ENCODE results near the gene INTS4. TPM values are rescaled to one million over a fixed set of nuclear protein-coding genes. Genes with fewer than 3 reads are reported as not detected.
"Not testable (repeated sequence)": the region's sequence is repeated elsewhere in the genome, so short reads cannot be mapped to it uniquely, and the experiment has no call there.

The INTS4 gene
- total and polyA plus RNA-seq, 11 donors = 9.5 to 23.9 (median 15.1) TPM

GRCh38 chr11:77890100-77890614 lies 104.3 kb downstream of the INTS4 start:
- H3K27ac ChIP-seq; H3K4me3 ChIP-seq; intact Hi-C loops (cut with DNase I); H3K4me1 ChIP-seq; H3K27me3 ChIP-seq; DNase-seq; ATAC-seq; H3K9me3 ChIP-seq: not testable (repeated sequence)
- H3K36me3 ChIP-seq = peaks cover 0 to 69% (median 56%) of the 10 kb centered on the region in 9 donors

GRCh38 chr11:77889045-77889444 lies 105.4 kb downstream of the INTS4 start:
- WGBS, 4 donors = 90 to 98% (median 91%) methylated on average over 5 of the region's 5 CpGs
- intact Hi-C loops (cut with DNase I) = not testable (repeated sequence)
- peaks cover 0 to 71% (median 60%) of the 10 kb centered on the region in 9 donors for H3K36me3 ChIP-seq

DNA sequence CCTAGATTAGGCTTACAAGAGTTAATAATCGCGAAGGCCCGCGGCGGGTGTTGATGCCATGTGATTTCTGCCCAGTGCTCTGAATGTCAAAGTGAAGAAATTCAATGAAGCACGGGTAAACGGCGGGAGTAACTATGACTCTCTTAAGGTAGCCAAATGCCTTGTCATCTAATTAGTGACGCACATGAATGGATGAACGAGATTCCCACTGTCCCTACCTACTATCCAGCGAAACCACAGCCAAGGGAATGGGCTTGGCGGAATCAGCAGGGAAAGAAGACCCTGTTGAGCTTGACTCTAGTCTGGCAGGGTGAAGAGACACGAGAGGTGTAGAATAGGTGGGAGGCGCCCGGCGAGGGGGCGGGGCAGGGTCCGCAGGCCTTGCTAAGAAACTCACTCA lies 108.1 kb downstream of the INTS4 start:
- H3K27ac ChIP-seq = no peak overlapping the region
- intact Hi-C loops (cut with DNase I) = no loop called here
- H3K9me3 ChIP-seq = no peaks in the 10 kb centered on the region
- TF ChIP-seq POLR2A (IDR thresholded peaks at IDR 0.05) (no peak), CTCF (IDR thresholded peaks at IDR 0.05) (no peak)
- DNase-seq = no peak
- WGBS, 4 donors = 87 to 96% (median 93%) methylated on average over 18 of the region's 18 CpGs
- H3K4me1 ChIP-seq = peaks cover 0 to 4% (median 0%) of the 10 kb centered on the region in 12 donors
- H3K27me3 ChIP-seq = no peaks in the 10 kb centered on the region
- peaks cover 0 to 69% (median 61%) of the 10 kb centered on the region in 9 donors for H3K36me3 ChIP-seq
- no peak for ATAC-seq
- H3K4me3 ChIP-seq = no peak overlapping the region

More at GRCh38 chr11:77889045-77889444, 105.4 kb downstream of the INTS4 start:
- not testable (repeated sequence) for DNase-seq, H3K27ac ChIP-seq, H3K4me3 ChIP-seq, H3K9me3 ChIP-seq, H3K4me1 ChIP-seq, H3K27me3 ChIP-seq, ATAC-seq

DNA sequence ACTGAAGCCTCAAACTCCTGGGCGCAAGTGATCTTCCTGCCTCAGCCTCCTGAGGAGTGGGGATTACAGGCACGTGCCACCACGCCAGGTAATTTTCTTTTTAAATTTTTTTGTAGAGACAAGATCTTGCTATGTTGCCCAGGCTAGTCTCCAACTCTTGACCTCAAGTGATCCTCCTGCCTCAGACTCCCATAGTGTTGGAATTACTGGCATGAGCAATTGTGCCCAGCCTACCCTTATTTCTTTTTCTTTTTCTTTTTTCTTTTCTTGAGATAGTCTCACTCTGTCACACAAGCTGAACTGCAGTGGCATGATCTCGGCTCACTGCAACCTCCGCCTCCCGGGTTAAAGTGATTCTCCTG lies 109.7 kb downstream of the INTS4 start:
- Histone ChIP-seq H3K36me3 (peaks cover 0 to 72% (median 68%) of the 10 kb centered on the region in 9 donors), H3K9me3 (no peaks in the 10 kb centered on the region), H3K27ac (no peak overlapping the region), H3K4me3 (no peak overlapping the region), H3K27me3 (no peaks in the 10 kb centered on the region), H3K4me1 (no peaks in the 10 kb centered on the region)
- 97 to 98% (median 97%) methylated on average over 6 of the region's 6 CpGs for WGBS, 4 donors
- no peak for ATAC-seq
- no peak for DNase-seq
- intact Hi-C loops (cut with DNase I) = no loop called here
- TF ChIP-seq POLR2A (IDR thresholded peaks at IDR 0.05) (no peak), CTCF (IDR thresholded peaks at IDR 0.05) (no peak)

DNA sequence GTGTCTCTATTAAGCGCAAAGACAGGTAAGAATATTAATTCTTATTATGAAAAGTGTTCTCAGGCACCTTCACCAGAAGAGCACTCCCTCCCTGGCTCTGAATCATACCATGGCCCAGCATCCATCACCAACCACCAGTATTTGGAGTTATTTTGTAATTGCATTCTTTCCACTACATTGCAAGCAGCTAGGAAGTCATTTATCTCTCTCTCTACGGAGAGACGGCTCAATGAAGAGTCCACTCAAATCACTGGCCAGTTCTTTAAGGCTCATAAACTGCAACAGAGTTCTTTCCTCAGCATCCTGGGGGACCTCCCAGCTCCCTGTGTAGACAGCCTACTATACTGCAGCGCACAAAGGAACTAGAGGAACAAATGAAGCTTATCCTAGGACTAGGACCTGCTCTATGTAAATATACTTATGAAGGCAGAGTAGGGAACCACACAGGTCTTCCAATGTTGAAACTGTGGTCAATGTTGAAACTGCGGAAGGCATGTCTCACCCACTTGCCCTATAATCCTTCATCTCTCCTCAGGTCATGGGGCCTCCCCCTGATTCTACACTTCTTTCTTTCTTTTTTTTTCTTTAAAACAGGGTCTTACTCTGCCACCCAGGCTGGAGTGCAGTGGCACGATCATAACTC lies 110.2 kb downstream of the INTS4 start:
- intact Hi-C loops (cut with DNase I) = no loop called here
- Histone ChIP-seq H3K4me1 (peaks cover 0 to 1% (median 0%) of the 10 kb centered on the region in 12 donors), H3K4me3 (no peak overlapping the region), H3K36me3 (peaks cover 0 to 72% (median 68%) of the 10 kb centered on the region in 9 donors), H3K27ac (no peak overlapping the region), H3K27me3 (no peaks in the 10 kb centered on the region), H3K9me3 (no peaks in the 10 kb centered on the region)
- WGBS, 4 donors = 84 to 94% (median 90%) methylated on average over 6 of the region's 6 CpGs
- DNase-seq (no peak), ATAC-seq (no peak)
- TF ChIP-seq POLR2A (IDR thresholded peaks at IDR 0.05) (no peak), CTCF (IDR thresholded peaks at IDR 0.05) (no peak)

Measured in heart left ventricle (tissue), 16 donors.